GM13977 (cell line): ENCODE data around the gene CDPF1.

Experiments used
- DNase-seq: peaks from one replicate; pipeline ENCODE4 v3.0.0; 2012; ENCODE audit warnings: low spot score
- in situ Hi-C: fragments of 300-500 bp; cut with MboI; formaldehyde crosslinking; loops from one replicate; pipeline ENCODE4 v1.12.0; 2022; ENCODE audit warnings: low sequenced_read_pairs, low pct_unique_long_range_greater_than_20kb, mixed read lengths, inconsistent platforms; ENCODE audit not compliant: unreplicated experiment
- TF ChIP-seq, protein P1 (sequence below): IDR thresholded peaks from 2 replicates; pipeline ENCODE4 v1.5.1; 2012; ENCODE audit warnings: mild to moderate bottlenecking, control low read depth; ENCODE audit not compliant: insufficient read depth; ENCODE audit errors: extremely low read depth, missing control alignments

CDPF1 gene

DNA sequence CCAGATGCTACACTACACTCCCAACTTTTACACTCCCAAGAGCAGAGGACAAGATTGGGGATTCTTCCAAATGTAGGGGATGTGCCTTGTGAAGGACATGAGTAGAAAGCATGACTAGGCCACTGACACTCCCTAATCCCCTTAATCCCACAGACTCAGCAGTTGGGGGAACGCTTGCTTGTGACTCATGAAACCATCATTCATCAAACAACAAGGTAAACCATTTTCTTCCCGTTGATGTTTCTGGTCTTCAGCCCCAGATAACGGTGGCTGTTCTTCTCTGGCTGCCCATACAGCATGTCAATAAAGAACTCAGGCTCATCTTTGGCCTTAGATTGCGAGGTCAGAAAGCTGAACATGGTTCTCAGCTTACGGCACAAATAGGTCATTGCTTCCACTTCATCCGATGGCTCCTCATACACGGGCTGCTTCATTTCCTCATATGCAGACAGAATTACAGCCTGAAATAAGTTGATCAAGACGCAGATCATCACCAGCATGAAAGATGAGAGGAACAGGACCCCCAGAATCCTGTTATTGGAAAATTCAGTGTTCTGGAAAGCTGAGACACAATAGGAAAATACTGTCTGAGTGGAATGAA, 6.4 kb upstream of the CDPF1 start:
- in situ Hi-C loops: no loop called here
- DNase-seq: no peak
- TF ChIP-seq, protein P1, sequence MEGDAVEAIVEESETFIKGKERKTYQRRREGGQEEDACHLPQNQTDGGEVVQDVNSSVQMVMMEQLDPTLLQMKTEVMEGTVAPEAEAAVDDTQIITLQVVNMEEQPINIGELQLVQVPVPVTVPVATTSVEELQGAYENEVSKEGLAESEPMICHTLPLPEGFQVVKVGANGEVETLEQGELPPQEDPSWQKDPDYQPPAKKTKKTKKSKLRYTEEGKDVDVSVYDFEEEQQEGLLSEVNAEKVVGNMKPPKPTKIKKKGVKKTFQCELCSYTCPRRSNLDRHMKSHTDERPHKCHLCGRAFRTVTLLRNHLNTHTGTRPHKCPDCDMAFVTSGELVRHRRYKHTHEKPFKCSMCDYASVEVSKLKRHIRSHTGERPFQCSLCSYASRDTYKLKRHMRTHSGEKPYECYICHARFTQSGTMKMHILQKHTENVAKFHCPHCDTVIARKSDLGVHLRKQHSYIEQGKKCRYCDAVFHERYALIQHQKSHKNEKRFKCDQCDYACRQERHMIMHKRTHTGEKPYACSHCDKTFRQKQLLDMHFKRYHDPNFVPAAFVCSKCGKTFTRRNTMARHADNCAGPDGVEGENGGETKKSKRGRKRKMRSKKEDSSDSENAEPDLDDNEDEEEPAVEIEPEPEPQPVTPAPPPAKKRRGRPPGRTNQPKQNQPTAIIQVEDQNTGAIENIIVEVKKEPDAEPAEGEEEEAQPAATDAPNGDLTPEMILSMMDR: no peak

DNA sequence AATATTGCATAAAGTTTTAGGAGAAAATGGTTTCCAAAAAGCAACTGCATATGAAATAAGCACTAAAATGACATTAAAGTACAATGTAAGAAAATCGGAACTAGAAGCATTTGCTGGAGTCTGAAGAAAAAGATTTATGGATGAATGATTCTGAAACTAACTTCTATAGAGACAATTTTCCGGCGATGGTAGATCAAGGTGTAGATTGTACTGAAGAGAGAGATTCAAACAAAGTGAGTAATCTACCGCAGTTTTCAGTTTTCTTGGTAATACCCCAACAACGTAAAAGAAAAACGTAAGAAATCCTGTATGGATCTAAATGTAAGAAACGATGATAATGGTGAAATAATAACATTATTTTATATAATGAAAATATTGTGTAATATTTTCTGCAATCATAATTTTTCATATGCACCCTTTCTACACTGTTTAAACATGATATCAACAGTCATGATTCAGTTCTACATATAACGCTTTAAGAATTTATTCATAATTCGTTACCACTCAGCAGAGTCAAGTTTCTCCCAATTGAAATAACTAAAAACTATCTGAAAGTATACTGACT, 1.8 kb upstream of the CDPF1 start:
- DNase-seq: no peak
- in situ Hi-C loops: no loop called here
- TF ChIP-seq, protein P1: no peak

DNA sequence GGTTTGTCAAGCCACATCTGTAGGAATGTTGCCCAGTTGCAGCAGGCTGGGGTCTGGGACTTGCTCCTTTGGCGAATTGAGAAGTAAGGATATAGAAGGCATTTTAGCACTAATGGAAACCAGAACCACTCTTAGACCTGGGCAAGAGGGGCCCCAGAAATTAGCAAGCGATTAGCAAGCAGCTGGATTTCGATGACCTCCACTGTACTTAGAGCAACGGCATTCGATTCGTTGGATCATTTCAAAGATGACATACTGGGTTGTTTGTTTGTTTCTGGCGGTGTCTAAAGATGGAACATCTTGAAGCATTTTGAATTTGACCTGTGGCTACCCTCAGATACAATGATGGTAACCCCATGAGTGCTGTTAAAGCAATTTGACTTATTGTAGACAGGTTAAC, 1.2 kb upstream of the CDPF1 start:
- DNase-seq: no peak
- in situ Hi-C loops: no loop called here
- TF ChIP-seq, protein P1: no peak

DNA sequence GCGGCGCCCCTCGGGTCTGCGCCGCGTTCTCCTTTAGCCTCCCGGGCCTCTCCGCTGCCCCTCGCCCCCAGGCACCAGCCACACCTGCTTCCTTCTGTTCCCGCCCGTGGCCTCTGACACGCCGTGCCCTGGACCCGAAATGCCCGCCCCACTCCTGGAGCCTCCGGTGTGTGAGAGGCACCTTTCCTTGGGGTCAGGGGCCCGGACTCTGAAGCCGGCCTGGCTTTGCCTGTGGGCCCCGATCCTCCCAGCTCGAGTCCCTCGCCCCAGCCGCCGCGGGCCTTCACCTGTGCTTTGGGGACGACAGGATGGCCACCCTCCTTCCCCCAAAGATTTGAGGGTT, 661 bp upstream of the CDPF1 start:
- in situ Hi-C loops: no loop called here
- DNase-seq: no peak
- TF ChIP-seq, protein P1: no peak

DNA sequence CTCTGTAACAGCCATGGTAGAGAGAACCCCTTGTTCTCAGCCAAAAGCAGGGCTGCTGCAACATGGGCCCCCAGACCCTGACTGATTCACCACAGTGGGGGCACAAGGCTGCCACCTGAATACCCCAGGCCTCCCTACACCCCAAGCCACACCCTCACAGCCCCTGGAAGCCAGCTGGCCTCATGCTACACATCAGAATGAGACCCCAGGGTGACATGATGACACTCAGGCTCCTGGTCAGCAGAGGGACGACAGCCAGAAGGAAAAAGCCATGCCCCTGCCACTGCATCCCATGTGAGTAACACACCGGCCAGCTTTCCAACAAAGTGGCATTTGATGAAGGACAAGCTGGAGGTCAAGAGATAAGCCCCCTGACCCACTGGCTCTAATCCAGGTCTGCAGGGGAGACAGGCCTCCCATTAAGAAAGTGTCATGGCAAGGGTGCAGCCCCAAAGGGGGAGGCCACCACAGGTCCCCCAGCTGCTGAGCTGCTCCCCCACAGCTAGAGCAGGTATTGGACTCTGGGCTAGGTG, 2.6 kb downstream of the CDPF1 start:
- no peak for DNase-seq
- in situ Hi-C loops: no loop called here
- TF ChIP-seq, protein P1: no peak

DNA sequence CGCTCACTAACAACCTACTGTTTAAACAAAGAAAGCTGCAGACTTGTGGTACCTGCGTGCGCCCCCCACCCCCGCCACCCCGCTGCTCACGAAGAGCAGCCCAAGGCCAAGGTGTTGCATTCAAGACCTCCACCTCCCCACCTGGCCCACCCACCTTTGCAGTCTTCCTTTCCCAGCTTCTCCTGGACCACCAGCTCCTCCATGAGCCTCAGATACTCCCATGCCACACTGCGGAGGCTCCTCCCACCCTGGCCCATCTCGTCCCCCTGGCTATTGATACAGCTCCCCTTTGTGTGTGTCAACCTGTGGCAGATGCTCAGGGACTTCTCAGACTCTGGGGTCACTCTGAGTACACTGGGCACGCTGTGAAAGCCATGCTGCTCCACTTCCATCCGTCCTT, 3.9 kb downstream of the CDPF1 start:
- in situ Hi-C loops: no loop called here

More for the DNA sequence above, 3.9 kb downstream of the CDPF1 start:
- no peak for DNase-seq
- TF ChIP-seq, protein P1: no peak
